OCI-LY1 (cell line): ENCODE measurements around the gene LRRC3C.

Experiments used
- CTCF ChIP-seq: fragments of 200-600 bp; sonication (generic), shearing (Covaris generic); IDR thresholded peaks from 2 replicates; pipeline ENCODE4 v1.5.1; 2017; ENCODE audit warnings: mild to moderate bottlenecking, antibody characterized with exemption, low read length, moderate library complexity, mixed read lengths
- EZH2 ChIP-seq: fragments of 200-600 bp; sonication (generic), shearing (Covaris generic); IDR thresholded peaks from 2 replicates; pipeline ENCODE4 v1.8.0; 2017; ENCODE audit warnings: borderline replicate concordance, mixed run types, mild to moderate bottlenecking, antibody characterized with exemption, low read length, moderate library complexity, mixed read lengths

- no peak for TF ChIP-seq CTCF
- no peak for TF ChIP-seq EZH2
Measured at GRCh38 chr17:39946551-39947330, 19.2 kb downstream of the LRRC3C start.
